ENCODE measurements around the gene LAMA5.

The LAMA5 gene

DNA sequence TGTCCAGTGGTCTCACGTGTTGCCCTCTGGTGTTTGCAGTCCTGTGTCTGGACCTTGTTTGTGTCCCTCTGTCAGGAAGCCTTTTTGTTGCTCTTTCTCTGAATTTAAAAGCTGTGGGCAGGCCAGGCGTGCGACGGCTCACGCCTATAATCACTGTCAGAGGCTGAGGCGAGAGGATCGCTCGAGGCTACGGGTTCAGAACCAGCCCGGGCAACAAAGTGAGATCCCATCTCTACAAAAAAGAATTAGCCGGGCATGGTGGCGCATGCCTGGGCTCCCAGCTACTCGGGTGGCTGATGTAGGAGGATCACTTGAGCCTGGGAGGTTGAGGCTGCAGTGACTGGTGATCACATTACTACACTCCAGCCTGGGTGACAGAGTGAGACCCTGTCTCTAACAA is 100.3 kb downstream of the LAMA5 start:
- DNase-seq (ENCODE audit: low read depth): no peak

DNA sequence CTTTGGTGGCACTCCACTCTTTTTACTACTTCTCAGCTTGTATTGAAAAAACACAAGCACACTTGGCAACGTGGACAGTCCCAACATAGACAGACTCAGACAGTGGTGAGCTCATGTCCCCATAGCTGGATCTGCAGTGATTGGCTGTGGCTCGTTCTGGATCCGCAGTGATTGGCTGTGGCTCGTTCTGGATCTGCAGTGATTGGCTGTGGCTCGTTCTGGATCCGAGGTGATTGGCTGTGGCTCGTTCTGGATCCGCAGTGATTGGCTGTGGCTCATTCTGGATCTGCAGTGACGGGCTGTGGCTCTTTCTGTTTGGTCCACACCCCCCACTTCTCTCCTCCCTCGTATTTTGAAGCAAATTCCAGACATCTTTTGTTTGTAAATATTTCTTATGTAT is 100.8 kb downstream of the LAMA5 start:
- DNase-seq (ENCODE audit: low read depth): no peak

GRCh38 chr20:62265365-62265764 is 101.7 kb downstream of the LAMA5 start:
- no peak for DNase-seq (ENCODE audit: low read depth)

DNA sequence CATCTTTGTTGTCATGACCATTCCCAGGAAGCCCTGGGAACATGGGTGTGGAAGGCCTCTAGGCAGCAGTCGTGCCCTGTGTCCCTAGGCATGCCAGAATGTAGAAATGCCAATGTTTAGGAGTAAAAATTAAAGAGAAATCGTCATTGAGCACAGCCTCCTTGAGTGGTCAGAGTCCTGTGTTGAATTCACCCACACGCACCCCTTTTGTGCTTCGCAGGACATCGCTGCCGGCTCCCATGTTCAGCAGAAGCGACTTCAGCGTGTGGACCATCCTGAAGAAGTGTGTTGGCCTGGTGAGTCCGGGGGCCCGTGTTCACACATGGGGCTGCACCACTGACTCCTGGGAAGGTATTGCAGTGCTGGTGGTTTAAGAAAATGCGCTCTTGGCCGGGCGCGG is 103.7 kb downstream of the LAMA5 start:
- no peak for DNase-seq (ENCODE audit: low read depth)

DNA sequence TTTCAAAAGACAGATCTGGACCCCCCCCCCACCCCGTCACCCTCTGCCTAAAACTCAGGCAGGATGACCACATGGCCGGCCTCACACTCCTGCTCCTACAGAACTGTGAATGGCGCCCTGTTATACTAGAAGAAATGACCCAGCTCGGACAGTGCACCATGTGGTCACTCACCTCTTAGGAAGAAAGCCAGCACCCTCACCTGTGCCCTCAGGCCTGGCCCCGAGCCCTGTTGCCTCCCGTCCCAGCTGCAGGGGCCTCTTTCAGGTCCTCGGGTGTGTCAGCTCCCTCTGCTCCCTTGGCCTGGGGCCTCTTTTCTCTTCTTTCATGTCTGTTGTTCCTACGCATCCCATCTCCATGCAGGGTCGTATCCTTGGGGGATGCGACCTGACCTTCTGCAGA is 105.0 kb downstream of the LAMA5 start:
- no peak for DNase-seq (ENCODE audit: low read depth)

GRCh38 chr20:62259294-62259565 is 107.9 kb downstream of the LAMA5 start:
- DNase-seq (ENCODE audit: low read depth): no peak

Measured in activated T-helper 1 cell treated with Interleukin-2 at 50 U/mL for 16 hours (primary cell).